Epithelial cell of proximal tubule (primary cell): ENCODE results near the gene HLTF. TPM values are rescaled to one million over a fixed set of nuclear protein-coding genes. Genes with fewer than 3 reads are reported as not detected.

Source experiments
- DNase-seq: peaks from one replicate; pipeline ENCODE4 v3.0.0-alpha.2; 2011; ENCODE audit warnings: low read depth
- H3K4me3 ChIP-seq: 2 replicates; pipeline ENCODE4 v1.5.1; 2011; ENCODE audit warnings: low read depth, mild to moderate bottlenecking, low read length
- total RNA-seq: library from RNA; depleted of rRNA; stranded (reverse); fragments of >200 nt; gene quantifications from 2 replicates; pipeline ENCODE4 v1.2.3, GENCODE V29; 2015
- TF ChIP-seq, protein P1 (sequence below): conservative IDR thresholded peaks from 2 replicates; pipeline ENCODE4 v1.5.1; 2012; ENCODE audit warnings: low read depth, mild to moderate bottlenecking, low read length

Gene HLTF
- total RNA-seq, 1 donor from 2014 or later = 34.5 TPM

DNA sequence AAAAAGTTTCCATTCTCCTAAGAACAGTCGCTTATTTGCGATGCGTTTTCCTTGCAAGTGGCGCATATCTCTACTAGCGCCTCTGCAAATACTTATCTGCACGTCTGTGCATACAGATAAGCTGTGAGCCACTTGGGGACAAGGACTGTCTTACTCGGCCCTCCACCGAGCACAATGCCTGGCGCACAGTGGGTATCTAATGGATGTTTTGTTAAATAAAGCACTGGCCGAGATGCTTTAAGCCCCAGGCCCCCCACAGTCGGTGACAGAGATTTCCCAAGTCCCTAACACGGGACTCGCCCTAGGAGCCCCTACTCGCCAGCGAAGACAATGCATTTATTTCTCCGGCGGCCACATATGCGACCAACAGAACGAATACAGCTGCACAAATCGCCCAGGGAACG, 503 bp downstream of the HLTF start:
- no peak for DNase-seq
- TF ChIP-seq, protein P1, sequence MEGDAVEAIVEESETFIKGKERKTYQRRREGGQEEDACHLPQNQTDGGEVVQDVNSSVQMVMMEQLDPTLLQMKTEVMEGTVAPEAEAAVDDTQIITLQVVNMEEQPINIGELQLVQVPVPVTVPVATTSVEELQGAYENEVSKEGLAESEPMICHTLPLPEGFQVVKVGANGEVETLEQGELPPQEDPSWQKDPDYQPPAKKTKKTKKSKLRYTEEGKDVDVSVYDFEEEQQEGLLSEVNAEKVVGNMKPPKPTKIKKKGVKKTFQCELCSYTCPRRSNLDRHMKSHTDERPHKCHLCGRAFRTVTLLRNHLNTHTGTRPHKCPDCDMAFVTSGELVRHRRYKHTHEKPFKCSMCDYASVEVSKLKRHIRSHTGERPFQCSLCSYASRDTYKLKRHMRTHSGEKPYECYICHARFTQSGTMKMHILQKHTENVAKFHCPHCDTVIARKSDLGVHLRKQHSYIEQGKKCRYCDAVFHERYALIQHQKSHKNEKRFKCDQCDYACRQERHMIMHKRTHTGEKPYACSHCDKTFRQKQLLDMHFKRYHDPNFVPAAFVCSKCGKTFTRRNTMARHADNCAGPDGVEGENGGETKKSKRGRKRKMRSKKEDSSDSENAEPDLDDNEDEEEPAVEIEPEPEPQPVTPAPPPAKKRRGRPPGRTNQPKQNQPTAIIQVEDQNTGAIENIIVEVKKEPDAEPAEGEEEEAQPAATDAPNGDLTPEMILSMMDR = no peak
- H3K4me3 ChIP-seq = peak overlapping the region; percentile 95

DNA sequence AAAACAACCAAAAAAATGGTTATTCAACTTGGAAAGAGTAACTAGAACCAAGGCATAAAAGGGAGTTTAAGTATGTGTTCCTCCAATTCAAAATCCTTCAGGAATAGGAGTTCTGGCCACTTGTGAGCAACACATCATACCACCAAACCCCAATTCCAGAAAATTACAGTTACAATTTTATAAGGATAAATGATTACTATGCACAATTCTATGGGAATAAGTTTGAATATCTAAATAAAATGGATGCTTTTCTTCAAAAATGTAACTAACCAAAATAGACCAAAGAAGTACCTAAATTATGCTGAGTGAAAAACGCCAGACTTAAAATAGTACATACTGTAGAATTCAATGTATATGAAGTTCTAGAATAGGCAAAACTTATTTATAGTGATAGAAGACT, 4.6 kb downstream of the HLTF start:
- TF ChIP-seq, protein P1 = no peak
- DNase-seq = no peak
- no peak overlapping the region for H3K4me3 ChIP-seq

DNA sequence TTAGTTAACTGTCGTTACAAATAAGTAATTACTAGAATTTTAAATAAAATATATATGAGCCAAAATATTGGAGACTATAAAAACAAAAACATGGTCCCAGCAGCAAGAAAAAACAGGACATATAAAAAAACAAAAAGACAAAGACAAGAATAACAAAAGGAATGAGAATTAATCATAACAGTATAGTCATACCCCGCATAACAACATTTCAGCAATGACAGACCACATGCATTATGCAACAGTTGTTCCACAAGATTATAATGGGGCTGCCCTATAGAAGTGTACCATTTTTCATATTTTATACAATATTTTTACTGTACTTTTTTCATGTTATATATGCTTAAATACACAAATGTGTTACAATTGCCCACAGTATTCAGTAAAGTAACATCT, 5.6 kb downstream of the HLTF start:
- no peak overlapping the region for H3K4me3 ChIP-seq
- TF ChIP-seq, protein P1 = no peak
- no peak for DNase-seq

DNA sequence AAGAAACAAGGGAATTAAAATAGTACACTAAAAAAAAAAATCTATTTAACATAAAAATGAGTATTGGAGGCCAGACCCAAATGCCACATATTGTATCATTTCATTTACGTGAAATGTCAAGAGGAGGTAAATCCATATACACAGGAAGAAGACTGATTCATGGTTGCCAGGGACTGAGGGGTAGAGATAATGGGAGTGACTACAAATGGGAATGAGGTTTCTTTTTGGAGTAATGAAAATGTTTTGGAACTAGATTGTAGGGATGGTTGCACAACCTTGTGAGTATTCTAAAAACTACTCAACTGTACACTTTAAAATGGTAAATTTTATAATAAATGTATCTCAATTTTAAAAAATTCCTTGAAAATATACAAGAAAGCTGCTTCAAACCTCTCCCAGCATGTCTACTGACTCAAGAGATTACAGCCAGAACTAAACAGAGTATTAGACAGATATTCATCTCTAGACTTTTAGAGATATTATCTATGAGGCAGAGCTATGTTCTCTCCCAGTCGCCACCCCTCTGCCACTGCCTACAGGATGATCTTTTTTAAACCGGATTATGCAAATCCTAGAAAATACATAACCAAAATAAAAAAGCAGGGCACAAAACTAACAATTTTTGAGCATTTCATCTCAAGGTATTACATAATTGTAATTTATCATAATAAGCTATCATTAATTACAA, 6.2 kb downstream of the HLTF start:
- TF ChIP-seq, protein P1 = no peak
- DNase-seq = no peak
- H3K4me3 ChIP-seq = no peak overlapping the region

DNA sequence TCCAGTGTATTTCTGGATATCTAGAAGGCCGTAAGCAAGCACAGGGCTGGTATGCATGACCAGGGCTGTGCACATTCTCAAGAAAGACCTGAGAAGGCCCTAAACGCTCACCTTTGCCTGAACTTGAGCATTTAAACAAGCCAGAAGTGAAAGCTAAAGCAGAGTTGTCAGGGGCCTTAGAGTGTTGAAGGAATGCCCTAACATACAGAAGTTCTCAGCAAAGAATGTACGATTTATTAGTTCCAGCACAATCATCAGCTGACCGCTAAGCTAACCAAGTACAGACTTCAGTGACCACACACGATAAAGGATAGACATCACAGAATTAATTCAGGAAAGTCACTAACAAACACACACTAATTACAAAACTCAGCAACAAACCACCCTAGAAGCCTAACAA, 8.7 kb downstream of the HLTF start:
- no peak for DNase-seq
- TF ChIP-seq, protein P1 = no peak
- H3K4me3 ChIP-seq = no peak overlapping the region

DNA sequence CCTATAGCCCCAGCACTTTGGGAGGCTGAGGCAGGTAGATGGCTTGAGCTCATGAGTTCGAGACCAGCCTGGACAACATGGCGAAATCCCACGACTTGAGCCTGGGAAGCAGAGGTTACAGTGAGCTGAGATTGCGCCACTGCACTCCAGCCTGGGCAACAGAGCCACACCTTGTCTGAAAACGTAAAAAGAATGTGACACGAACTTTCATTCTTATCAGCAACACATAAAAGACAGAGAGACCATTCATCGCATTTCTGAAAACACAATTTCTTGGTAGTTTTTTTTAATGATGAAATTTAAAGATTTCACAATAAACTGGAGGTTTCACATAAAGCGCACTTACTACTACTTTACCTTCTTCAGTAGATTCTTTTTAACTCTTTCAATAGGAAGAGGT, 18.4 kb downstream of the HLTF start:
- TF ChIP-seq, protein P1 = no peak
- no peak overlapping the region for H3K4me3 ChIP-seq
- DNase-seq = no peak

DNA sequence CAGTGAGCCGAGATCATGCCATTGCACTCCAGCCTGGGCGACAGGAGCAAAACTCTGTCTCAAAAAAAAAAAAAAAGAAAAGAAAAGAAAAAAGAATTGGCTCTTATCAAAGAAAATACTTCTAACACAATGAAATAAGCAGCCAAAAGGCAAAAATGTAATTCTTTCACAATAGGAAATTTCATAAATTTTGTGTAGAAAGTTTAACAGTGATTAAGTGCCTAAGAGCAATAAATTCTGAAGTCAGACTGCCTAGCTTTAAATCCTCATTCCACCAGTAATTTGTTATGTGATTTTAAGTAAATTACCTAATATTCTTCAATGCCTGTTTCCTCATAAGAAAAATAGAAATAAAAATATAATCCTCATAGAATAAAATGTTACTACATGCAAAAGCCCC, 24.6 kb downstream of the HLTF start:
- H3K4me3 ChIP-seq = no peak overlapping the region
- TF ChIP-seq, protein P1 = no peak
- DNase-seq = no peak
